ENCODE measurements around the gene NCAPD2. TPM values are rescaled to one million over a fixed set of nuclear protein-coding genes. Genes with fewer than 3 reads are reported as not detected.

The NCAPD2 gene
- total and polyA plus RNA-seq, 2 of the 4 experiments (the other 2 are of a cell fraction) = 35.6 to 57.9 TPM

Small RNA genes within 50 kb of the gene (microRNA-seq; reads per million reads assigned to microRNA genes)
- 50.6 reads per million, percentile 75 among the genes with 10 or more reads in this experiment for gene SCARNA11 (ENCODE audit: insufficient read depth, insufficient read length)

Small RNA genes within 50 kb of the gene (small RNA-seq; reads per million reads assigned to genes)
- 8.2 to 55.4 (median 23.3) reads per million in 5 experiments for gene SCARNA11

Other genes starting within 250 kb of the NCAPD2 start
- gene PLEKHG6, start 183.4 kb upstream of the NCAPD2 start, total RNA-seq (2012; rRNA removed) = under 0.01 TPM in 2 replicates
- gene PLEKHG6, start 183.4 kb upstream of the NCAPD2 start, polyA plus RNA-seq (2012; rRNA removed) = 0.10 TPM in 2 replicates
- gene TNFRSF1A, start 152.0 kb upstream of the NCAPD2 start, total RNA-seq (2012; rRNA removed) = 79.6 and 86.7 TPM in 2 replicates
- gene TNFRSF1A, start 152.0 kb upstream of the NCAPD2 start, polyA plus RNA-seq (2012; rRNA removed) = 136 and 138 TPM in 2 replicates
- not detected in 2 replicates for gene SCNN1A, start 118.5 kb upstream of the NCAPD2 start, total RNA-seq (2012; rRNA removed)
- 0.24 and 0.41 TPM in 2 replicates for gene SCNN1A, start 118.5 kb upstream of the NCAPD2 start, polyA plus RNA-seq (2012; rRNA removed)
- 19.7 and 24.7 TPM in 2 replicates for gene LTBR, start 109.9 kb upstream of the NCAPD2 start, total RNA-seq (2012; rRNA removed)
- 62.5 and 66.0 TPM in 2 replicates for gene LTBR, start 109.9 kb upstream of the NCAPD2 start, polyA plus RNA-seq (2012; rRNA removed)
- gene CD27, start 49.1 kb upstream of the NCAPD2 start, total RNA-seq (2012; rRNA removed) = not detected in 2 replicates
- gene CD27, start 49.1 kb upstream of the NCAPD2 start, polyA plus RNA-seq (2012; rRNA removed) = 0.07 and 0.10 TPM in 2 replicates
- gene TAPBPL, start 42.1 kb upstream of the NCAPD2 start, total RNA-seq (2012; rRNA removed) = 3.4 and 3.6 TPM in 2 replicates
- gene TAPBPL, start 42.1 kb upstream of the NCAPD2 start, polyA plus RNA-seq (2012; rRNA removed) = 10.4 and 12.1 TPM in 2 replicates
- gene VAMP1, start 23.4 kb upstream of the NCAPD2 start, total RNA-seq (2012; rRNA removed) = 7.2 and 7.5 TPM in 2 replicates
- gene VAMP1, start 23.4 kb upstream of the NCAPD2 start, polyA plus RNA-seq (2012; rRNA removed) = 21.9 and 23.1 TPM in 2 replicates
- 80.1 and 126 TPM in 2 replicates for gene MRPL51, start 840 bp upstream of the NCAPD2 start, total RNA-seq (2012; rRNA removed)
- gene MRPL51, start 840 bp upstream of the NCAPD2 start, polyA plus RNA-seq (2012; rRNA removed) = 151 and 160 TPM in 2 replicates
- gene GAPDH, start 40.4 kb downstream of the NCAPD2 start, total RNA-seq (2012; rRNA removed) = 11,536 and 12,939 TPM in 2 replicates
- gene GAPDH, start 40.4 kb downstream of the NCAPD2 start, polyA plus RNA-seq (2012; rRNA removed) = 21,893 and 22,387 TPM in 2 replicates
- 5.6 and 5.8 TPM in 2 replicates for gene IFFO1, start 61.9 kb downstream of the NCAPD2 start, total RNA-seq (2012; rRNA removed)
- 35.1 and 37.8 TPM in 2 replicates for gene IFFO1, start 61.9 kb downstream of the NCAPD2 start, polyA plus RNA-seq (2012; rRNA removed)
- 32.5 and 35.8 TPM in 2 replicates for gene NOP2, start 74.2 kb downstream of the NCAPD2 start, total RNA-seq (2012; rRNA removed)
- gene NOP2, start 74.2 kb downstream of the NCAPD2 start, polyA plus RNA-seq (2012; rRNA removed) = 49.9 and 51.7 TPM in 2 replicates
- 262 and 279 TPM in 2 replicates for gene CHD4, start 113.3 kb downstream of the NCAPD2 start, total RNA-seq (2012; rRNA removed)
- gene CHD4, start 113.3 kb downstream of the NCAPD2 start, polyA plus RNA-seq (2012; rRNA removed) = 99.8 and 116 TPM in 2 replicates
- gene LPAR5, start 141.9 kb downstream of the NCAPD2 start, total RNA-seq (2012; rRNA removed) = not detected in 2 replicates
- gene LPAR5, start 141.9 kb downstream of the NCAPD2 start, polyA plus RNA-seq (2012; rRNA removed) = not detected in 2 replicates
- gene ACRBP, start 153.3 kb downstream of the NCAPD2 start, total RNA-seq (2012; rRNA removed) = not detected in 2 replicates
- gene ACRBP, start 153.3 kb downstream of the NCAPD2 start, polyA plus RNA-seq (2012; rRNA removed) = 0.27 and 0.38 TPM in 2 replicates
- 22.0 and 25.3 TPM in 2 replicates for gene ING4, start 169.0 kb downstream of the NCAPD2 start, total RNA-seq (2012; rRNA removed)
- 31.1 and 47.5 TPM in 2 replicates for gene ING4, start 169.0 kb downstream of the NCAPD2 start, polyA plus RNA-seq (2012; rRNA removed)
- gene ZNF384, start 195.3 kb downstream of the NCAPD2 start, total RNA-seq (2012; rRNA removed) = 16.3 and 17.5 TPM in 2 replicates
- 53.7 and 55.6 TPM in 2 replicates for gene ZNF384, start 195.3 kb downstream of the NCAPD2 start, polyA plus RNA-seq (2012; rRNA removed)
- under 0.01 and 0.18 TPM in 2 replicates for gene PIANP, start 206.7 kb downstream of the NCAPD2 start, total RNA-seq (2012; rRNA removed)
- gene PIANP, start 206.7 kb downstream of the NCAPD2 start, polyA plus RNA-seq (2012; rRNA removed) = 5.4 and 6.8 TPM in 2 replicates
- gene COPS7A, start 229.9 kb downstream of the NCAPD2 start, total RNA-seq (2012; rRNA removed) = 51.4 and 58.8 TPM in 2 replicates
- 135 and 138 TPM in 2 replicates for gene COPS7A, start 229.9 kb downstream of the NCAPD2 start, polyA plus RNA-seq (2012; rRNA removed)